ENCODE data around the gene RIPPLY1. TPM values are rescaled to one million over a fixed set of nuclear protein-coding genes. Genes with fewer than 3 reads are reported as not detected.

Gene RIPPLY1
- polyA plus RNA-seq, 3 donors = not detected

DNA sequence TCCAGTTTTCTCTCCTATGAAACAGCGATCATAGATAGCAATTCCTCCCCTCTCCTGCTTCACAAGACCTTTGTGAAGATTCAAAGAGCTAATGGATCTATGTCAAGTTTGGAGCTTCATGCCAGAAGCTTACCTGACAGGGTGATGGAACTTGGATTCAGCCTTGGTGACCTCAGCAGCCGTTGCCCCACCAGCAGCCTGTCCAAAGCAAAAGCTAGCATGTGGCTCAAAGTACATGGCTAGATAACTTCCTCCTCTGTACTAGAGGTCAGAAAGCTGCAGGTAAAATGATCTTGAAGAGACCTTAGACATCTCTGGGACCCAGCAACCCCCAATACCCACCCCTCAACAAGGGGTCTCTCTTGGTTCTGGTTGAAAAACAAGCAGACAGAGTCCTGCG is 1.8 kb downstream of the RIPPLY1 start:
- peaks cover 1 to 2% (median 1%) of the 10 kb centered on the region in 3 donors for H3K27me3 Mint-ChIP-seq (ENCODE audit: low read depth in 3 of 3)
- no peaks in the 10 kb centered on the region for H3K27me3 ChIP-seq (ENCODE audit: control insufficient read depth in 2 of 2, insufficient read depth in 2 of 2, low read length in 2 of 2)
- no peaks in the 10 kb centered on the region for H4K20me1 ChIP-seq (ENCODE audit: insufficient read depth, low read length)
- no peaks in the 10 kb centered on the region for H3K79me2 ChIP-seq (ENCODE audit: insufficient read depth, low read length)
- H3K9me3 Mint-ChIP-seq = peaks cover 0 to 2% (median 0%) of the 10 kb centered on the region in 7 donors
- H3K9ac ChIP-seq (ENCODE audit: insufficient read depth, low read length, poor library complexity, severe bottlenecking) = no peak overlapping the region
- no peak for DNase-seq
- no peak overlapping the region for H3K4me2 ChIP-seq (replicated peaks; ENCODE audit: extremely low read depth, low read length, poor library complexity, severe bottlenecking)
- no peaks in the 10 kb centered on the region for H3K36me3 ChIP-seq (replicated peaks in 1 of 2; ENCODE audit: control insufficient read depth in 1 of 2, insufficient read depth in 2 of 2, low read length in 2 of 2)
- H3K4me3 ChIP-seq (replicated peaks in 1 of 3; ENCODE audit: low read depth in 2 of 3, low read length in 3 of 3) = no peak overlapping the region
- TF ChIP-seq, protein P1, sequence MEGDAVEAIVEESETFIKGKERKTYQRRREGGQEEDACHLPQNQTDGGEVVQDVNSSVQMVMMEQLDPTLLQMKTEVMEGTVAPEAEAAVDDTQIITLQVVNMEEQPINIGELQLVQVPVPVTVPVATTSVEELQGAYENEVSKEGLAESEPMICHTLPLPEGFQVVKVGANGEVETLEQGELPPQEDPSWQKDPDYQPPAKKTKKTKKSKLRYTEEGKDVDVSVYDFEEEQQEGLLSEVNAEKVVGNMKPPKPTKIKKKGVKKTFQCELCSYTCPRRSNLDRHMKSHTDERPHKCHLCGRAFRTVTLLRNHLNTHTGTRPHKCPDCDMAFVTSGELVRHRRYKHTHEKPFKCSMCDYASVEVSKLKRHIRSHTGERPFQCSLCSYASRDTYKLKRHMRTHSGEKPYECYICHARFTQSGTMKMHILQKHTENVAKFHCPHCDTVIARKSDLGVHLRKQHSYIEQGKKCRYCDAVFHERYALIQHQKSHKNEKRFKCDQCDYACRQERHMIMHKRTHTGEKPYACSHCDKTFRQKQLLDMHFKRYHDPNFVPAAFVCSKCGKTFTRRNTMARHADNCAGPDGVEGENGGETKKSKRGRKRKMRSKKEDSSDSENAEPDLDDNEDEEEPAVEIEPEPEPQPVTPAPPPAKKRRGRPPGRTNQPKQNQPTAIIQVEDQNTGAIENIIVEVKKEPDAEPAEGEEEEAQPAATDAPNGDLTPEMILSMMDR (IDR thresholded peaks at IDR 0.05) = no peak
- H3K36me3 Mint-ChIP-seq = no peaks in the 10 kb centered on the region
- no peak overlapping the region for H2AFZ ChIP-seq (ENCODE audit: insufficient read depth, low read depth, low read length, poor library complexity, severe bottlenecking)
- no peak overlapping the region for H3K4me3 Mint-ChIP-seq
- no peak overlapping the region for H3K27ac Mint-ChIP-seq
- no peaks in the 10 kb centered on the region for H3K4me1 ChIP-seq (ENCODE audit: control insufficient read depth in 1 of 2, insufficient read depth in 2 of 2, low read length in 2 of 2)
- no peaks in the 10 kb centered on the region for H3K4me1 Mint-ChIP-seq
- H3K27ac ChIP-seq (ENCODE audit: low read depth in 1 of 2, low read length in 2 of 2) = no peak overlapping the region
- H3K9me3 ChIP-seq (replicated peaks in 1 of 2; ENCODE audit: control insufficient read depth in 1 of 2, insufficient read depth in 1 of 2, low read length in 2 of 2) = no peaks in the 10 kb centered on the region
- WGBS (ENCODE audit: insufficient coverage) = no CpG with 5 or more reads among the region's 3 CpGs
- intact Hi-C loops (cut with micrococcal nuclease) = no loop called here

DNA sequence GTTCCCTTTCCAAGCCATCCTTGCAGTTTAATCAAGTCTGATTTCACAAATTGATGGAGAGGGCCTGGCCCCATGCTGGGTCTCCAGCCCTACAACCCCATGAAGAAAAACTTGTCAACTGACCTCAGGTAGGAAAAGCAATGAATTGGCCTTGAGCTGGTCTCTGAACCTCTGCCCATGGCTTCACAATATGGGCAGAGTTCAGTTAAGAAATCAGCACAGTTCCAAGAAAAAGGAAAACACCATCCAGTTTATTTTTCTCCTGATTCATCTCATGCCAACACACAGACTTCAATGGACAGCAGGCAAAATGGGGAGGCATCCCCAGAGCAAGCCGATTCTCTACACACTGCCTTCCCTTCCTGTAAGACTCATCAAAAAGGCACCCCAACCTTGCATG is 3.3 kb downstream of the RIPPLY1 start:
- no peaks in the 10 kb centered on the region for H3K36me3 ChIP-seq (replicated peaks in 1 of 2; ENCODE audit: control insufficient read depth in 1 of 2, insufficient read depth in 2 of 2, low read length in 2 of 2)
- no peak overlapping the region for H3K27ac ChIP-seq (ENCODE audit: low read depth in 1 of 2, low read length in 2 of 2)
- no peaks in the 10 kb centered on the region for H3K4me1 ChIP-seq (ENCODE audit: control insufficient read depth in 1 of 2, insufficient read depth in 2 of 2, low read length in 2 of 2)
- H3K27me3 ChIP-seq (ENCODE audit: control insufficient read depth in 2 of 2, insufficient read depth in 2 of 2, low read length in 2 of 2) = no peaks in the 10 kb centered on the region
- H3K36me3 Mint-ChIP-seq = no peaks in the 10 kb centered on the region
- H3K79me2 ChIP-seq (ENCODE audit: insufficient read depth, low read length) = no peaks in the 10 kb centered on the region
- intact Hi-C loops (cut with micrococcal nuclease) = loop anchor here in 1 of 2 donors (10.0 kb wide), 1 partner anchor 995 kb away; no protein-coding TSS in a partner anchor
- TF ChIP-seq, protein P1 (IDR thresholded peaks at IDR 0.05) = no peak
- no peak overlapping the region for H3K4me3 ChIP-seq (replicated peaks in 1 of 3; ENCODE audit: low read depth in 2 of 3, low read length in 3 of 3)
- DNase-seq = no peak
- no peak overlapping the region for H3K9ac ChIP-seq (ENCODE audit: insufficient read depth, low read length, poor library complexity, severe bottlenecking)
- H4K20me1 ChIP-seq (ENCODE audit: insufficient read depth, low read length) = no peaks in the 10 kb centered on the region
- H3K4me1 Mint-ChIP-seq = no peaks in the 10 kb centered on the region
- H3K9me3 ChIP-seq (replicated peaks in 1 of 2; ENCODE audit: control insufficient read depth in 1 of 2, insufficient read depth in 1 of 2, low read length in 2 of 2) = no peaks in the 10 kb centered on the region
- WGBS (ENCODE audit: insufficient coverage) = 100% methylated on average over 1 of the region's 1 CpG
- H2AFZ ChIP-seq (ENCODE audit: insufficient read depth, low read depth, low read length, poor library complexity, severe bottlenecking) = no peak overlapping the region
- H3K9me3 Mint-ChIP-seq = peaks cover 0 to 2% (median 0%) of the 10 kb centered on the region in 7 donors
- H3K27me3 Mint-ChIP-seq (ENCODE audit: low read depth in 3 of 3) = peaks cover 2 to 3% (median 2%) of the 10 kb centered on the region in 3 donors
- H3K27ac Mint-ChIP-seq = no peak overlapping the region
- H3K4me3 Mint-ChIP-seq = no peak overlapping the region
- H3K4me2 ChIP-seq (replicated peaks; ENCODE audit: extremely low read depth, low read length, poor library complexity, severe bottlenecking) = no peak overlapping the region

All from CD14-positive monocyte (primary cell).